ENCODE results near the gene RFC5. TPM values are rescaled to one million over a fixed set of nuclear protein-coding genes. Genes with fewer than 3 reads are reported as not detected.

RFC5 gene
- total RNA-seq, 1 experiment from 2014 or later, result 50.4 TPM

- no peak overlapping the region for H2AFZ ChIP-seq (ENCODE audit: low read length)
- no peak overlapping the region for H2BK20ac ChIP-seq (ENCODE audit: low read depth, low read length, poor library complexity, severe bottlenecking)
- no peak overlapping the region for H3K18ac ChIP-seq (ENCODE audit: insufficient read length, low read depth, low read length)
- no peak overlapping the region for H3K4ac ChIP-seq (ENCODE audit: low read depth, low read length)
- no peaks in the 10 kb centered on the region for H3K79me1 ChIP-seq (ENCODE audit: insufficient read depth, low read depth, low read length, poor library complexity, severe bottlenecking)
- no peak overlapping the region for H2BK15ac ChIP-seq (ENCODE audit: low read depth, low read length)
- no peak overlapping the region for H3K4me3 Mint-ChIP-seq
- H4K91ac ChIP-seq (ENCODE audit: insufficient read length, low read depth, low read length), result no peak overlapping the region
- no peak overlapping the region for H3K23ac ChIP-seq (ENCODE audit: insufficient read length, low read depth, low read length)
- H3K4me2 ChIP-seq (ENCODE audit: insufficient read depth, insufficient read length, low read length), result no peak overlapping the region
- no peaks in the 10 kb centered on the region for H3K23me2 ChIP-seq (ENCODE audit: insufficient read length, low read depth, low read length, poor library complexity, severe bottlenecking)
- no peak for TF ChIP-seq CTCF (conservative IDR thresholded peaks at IDR 0.05)
- no peak overlapping the region for H2BK12ac ChIP-seq (ENCODE audit: insufficient read length, low read depth, low read length)
- H3T11ph ChIP-seq (ENCODE audit: low read length), result no peak overlapping the region
- no peak overlapping the region for H2BK5ac ChIP-seq (ENCODE audit: insufficient read length, low read length)
- no peaks in the 10 kb centered on the region for H3K27me3 ChIP-seq (ENCODE audit: insufficient read depth, low read length)
- no peak overlapping the region for H3K14ac ChIP-seq (ENCODE audit: insufficient read depth, low read length)
- H4K8ac ChIP-seq (replicated peaks; ENCODE audit: insufficient read length, low read depth, low read length), result no peak overlapping the region
- 0 out of 2 replicates have a peak, but pooled peaks cover 2% of the 10 kb centered on the region for H3K4me1 ChIP-seq (ENCODE audit: insufficient read depth, low read length)
- no CpG with 5 or more reads among the region's 4 CpGs for WGBS (ENCODE audit: extremely low coverage, insufficient read length, low lambda C conversion rate)
- no peaks in the 10 kb centered on the region; the same call in none of the 2 replicates for H3K27me3 Mint-ChIP-seq (ENCODE audit: low read depth)
- no peak overlapping the region for H3K56ac ChIP-seq (ENCODE audit: insufficient read length, low read depth, low read length)
- no peaks in the 10 kb centered on the region for H3K36me3 Mint-ChIP-seq (ENCODE audit: insufficient read depth in 1 of 3, low read depth in 3 of 3)
- H2AK5ac ChIP-seq (ENCODE audit: insufficient read length, low read length), result no peak overlapping the region
- H3K9me3 Mint-ChIP-seq, result peaks cover 0 to 2% of the 10 kb centered on the region in 2 experiments; a peak in 2 of 5 replicates
- no peak overlapping the region for H3K27ac ChIP-seq (ENCODE audit: insufficient read length, low read depth, low read length)
- no peak overlapping the region for H3K27ac Mint-ChIP-seq
- H3K79me2 ChIP-seq (ENCODE audit: insufficient read depth, low read length), result no peaks in the 10 kb centered on the region
- H3K4me1 Mint-ChIP-seq, result no peaks in the 10 kb centered on the region
- H2BK120ac ChIP-seq (ENCODE audit: low read depth, low read length, poor library complexity, severe bottlenecking), result no peak overlapping the region
- H3K9ac ChIP-seq (ENCODE audit: extremely low read depth, insufficient read length, low read length), result no peak overlapping the region
- no peaks in the 10 kb centered on the region for H4K20me1 ChIP-seq (ENCODE audit: control insufficient read depth, insufficient read depth, insufficient read length)
- H4K5ac ChIP-seq (ENCODE audit: insufficient read length, low read depth, low read length), result no peak overlapping the region
- no peaks in the 10 kb centered on the region for H3K9me3 ChIP-seq (ENCODE audit: control insufficient read depth, low read depth, low read length)
- DNase-seq, result no peak
Observed at GRCh38 chr12:117986705-117987469, 29.6 kb upstream of the RFC5 start.

All from H9 (cell line).